ENCODE results near the gene KRT8. TPM values are rescaled to one million over a fixed set of nuclear protein-coding genes. Genes with fewer than 3 reads are reported as not detected.

Gene KRT8
- total RNA-seq, 1 experiment from 2014 or later, result 1,655 TPM

- TF ChIP-seq ZBTB33 (IDR thresholded peaks at IDR 0.05; ENCODE audit: extremely low read depth, insufficient replicate concordance, low read length) (no peak), EGR1 (IDR thresholded peaks at IDR 0.05; ENCODE audit: low read depth) (no peak), JUND (IDR thresholded peaks at IDR 0.05) (no peak)
Measured at GRCh38 chr12:52909331-52909730, 4.5 kb upstream of the KRT8 start (continued).

- peak overlapping the region; percentile 88 for H3K4me2 ChIP-seq (ENCODE audit: low read length)
- RAD21 ChIA-PET (ENCODE audit: low non-redundant PET in 1 of 2, low total read pairs in 2 of 2, uncharacterized antibody in 2 of 2, unreplicated experiment in 2 of 2), result interaction anchor here (1.0 to 1.3 kb wide), 3 partner anchors 11 to 74 kb away, joined by 3 to 5 read pairs (median 3); no protein-coding TSS in a partner anchor
- H3K27ac ChIP-seq (ENCODE audit: low read depth, low read length), result peak overlapping the region; percentile 92
- peak overlapping the region; percentile 16 to 37 for H3K4me3 ChIP-seq (replicated peaks in 1 of 2; ENCODE audit: low read depth in 1 of 2, low read length in 2 of 2)
- no peaks in the 10 kb centered on the region for H3K9me2 ChIP-seq (ENCODE audit: insufficient read depth)
- peak; percentile 31 for ATAC-seq
- peaks cover 0 to 2% of the 10 kb centered on the region in 2 experiments; a peak in 2 of 4 replicates for H3K36me3 ChIP-seq (ENCODE audit: control insufficient read depth in 1 of 2, insufficient read depth in 2 of 2, low read length in 2 of 2)
- DNase-seq (ENCODE audit: low read depth, low spot score), result no peak
- H2AFZ ChIP-seq (ENCODE audit: low read depth, low read length, poor library complexity, severe bottlenecking), result no peak overlapping the region
- H3K4me1 ChIP-seq (ENCODE audit: control insufficient read depth in 1 of 2, insufficient read depth in 2 of 2, low read length in 2 of 2), result peaks cover 53 to 75% of the 10 kb centered on the region in 2 experiments
- peaks cover 14% of the 10 kb centered on the region; the same call in 1 of the 2 replicates for H4K20me1 ChIP-seq (ENCODE audit: insufficient read depth)
- peaks cover 30% of the 10 kb centered on the region for H3K79me2 ChIP-seq (ENCODE audit: insufficient read depth, low read length)
- intact Hi-C loops (cut with micrococcal nuclease), result no loop called here
- POLR2A ChIA-PET, result interaction anchor here (0.8 to 18.0 kb wide), 7 partner anchors 12 to 66 kb away, joined by 3 to 379 read pairs (median 55); partner anchors contain the start of gene KRT18
- peak overlapping the region; percentile 91 for H3K9ac ChIP-seq (ENCODE audit: low read length)
- H3K9me3 ChIP-seq (ENCODE audit: control insufficient read depth in 1 of 2, insufficient read depth in 1 of 2, low read depth in 1 of 2, low read length in 2 of 2), result no peaks in the 10 kb centered on the region
- no peaks in the 10 kb centered on the region for H3K27me3 ChIP-seq (ENCODE audit: insufficient read depth, low read length)
- BruUV-seq (replicated peaks), result TSS peak; percentile 48
- CTCF ChIA-PET, result interaction anchor here (1.4 to 4.4 kb wide), 4 partner anchors 18 to 74 kb away, joined by 4 to 51 read pairs (median 12); no protein-coding TSS in a partner anchor
- TF ChIP-seq POLR2AphosphoS5 (IDR thresholded peaks at IDR 0.05; ENCODE audit: low read depth, low read length) (peak; percentile 71), SRF (IDR thresholded peaks at IDR 0.05; ENCODE audit: low read depth) (no peak), ELF1 (IDR thresholded peaks at IDR 0.05; ENCODE audit: borderline replicate concordance, low read depth) (no peak), CBX3 (IDR thresholded peaks at IDR 0.05; ENCODE audit: low read depth) (no peak), YY1 (IDR thresholded peaks at IDR 0.05; ENCODE audit: extremely low read depth, insufficient replicate concordance, low read depth, low read length) (peak; percentile 63), ZFX (IDR thresholded peaks at IDR 0.05) (no peak), CTCF (IDR thresholded peaks at IDR 0.05 in 2 of 3, conservative IDR thresholded peaks at IDR 0.05 in 1 of 3; ENCODE audit: borderline replicate concordance in 1 of 3, insufficient read depth in 1 of 3, low read depth in 2 of 3, low read length in 2 of 3) (no peak), SIN3A (IDR thresholded peaks at IDR 0.05; ENCODE audit: low read depth) (no peak), SP1 (IDR thresholded peaks at IDR 0.05; ENCODE audit: low read depth) (no peak), ZNF274 (IDR thresholded peaks at IDR 0.05; ENCODE audit: low read depth, low read length) (no peak), ZBTB33 (IDR thresholded peaks at IDR 0.05; ENCODE audit: extremely low read depth, insufficient replicate concordance, low read length) (peak; percentile 21), EZH2 (IDR thresholded peaks at IDR 0.05) (no peak), POLR2A (IDR thresholded peaks at IDR 0.05; ENCODE audit: borderline replicate concordance, extremely low read depth, insufficient read depth, insufficient read length) (no peak), TCF7L2 (IDR thresholded peaks at IDR 0.05; ENCODE audit: borderline replicate concordance, extremely low read depth, insufficient read depth, insufficient read length) (peak; percentile 71), EZH2phosphoT487 (IDR thresholded peaks at IDR 0.05; ENCODE audit: borderline replicate concordance) (no peak), EGR1 (IDR thresholded peaks at IDR 0.05; ENCODE audit: low read depth) (no peak), ATF3 (IDR thresholded peaks at IDR 0.05) (no peak)
Measured at GRCh38 chr12:52907092-52907810, 2.4 kb upstream of the KRT8 start.
